Measurements from ENCODE around the gene KCNC4. TPM values are rescaled to one million over a fixed set of nuclear protein-coding genes. Genes with fewer than 3 reads are reported as not detected.

The KCNC4 gene
- total RNA-seq (2014; rRNA removed; shearing (Covaris generic)) = 12.1 and 29.3 TPM in 2 replicates
- 8.0 and 8.9 TPM in 2 replicates for polyA plus RNA-seq (2016; fragmentation: Nextera tagmentation; extraction: Ambion mirVana)

DNA sequence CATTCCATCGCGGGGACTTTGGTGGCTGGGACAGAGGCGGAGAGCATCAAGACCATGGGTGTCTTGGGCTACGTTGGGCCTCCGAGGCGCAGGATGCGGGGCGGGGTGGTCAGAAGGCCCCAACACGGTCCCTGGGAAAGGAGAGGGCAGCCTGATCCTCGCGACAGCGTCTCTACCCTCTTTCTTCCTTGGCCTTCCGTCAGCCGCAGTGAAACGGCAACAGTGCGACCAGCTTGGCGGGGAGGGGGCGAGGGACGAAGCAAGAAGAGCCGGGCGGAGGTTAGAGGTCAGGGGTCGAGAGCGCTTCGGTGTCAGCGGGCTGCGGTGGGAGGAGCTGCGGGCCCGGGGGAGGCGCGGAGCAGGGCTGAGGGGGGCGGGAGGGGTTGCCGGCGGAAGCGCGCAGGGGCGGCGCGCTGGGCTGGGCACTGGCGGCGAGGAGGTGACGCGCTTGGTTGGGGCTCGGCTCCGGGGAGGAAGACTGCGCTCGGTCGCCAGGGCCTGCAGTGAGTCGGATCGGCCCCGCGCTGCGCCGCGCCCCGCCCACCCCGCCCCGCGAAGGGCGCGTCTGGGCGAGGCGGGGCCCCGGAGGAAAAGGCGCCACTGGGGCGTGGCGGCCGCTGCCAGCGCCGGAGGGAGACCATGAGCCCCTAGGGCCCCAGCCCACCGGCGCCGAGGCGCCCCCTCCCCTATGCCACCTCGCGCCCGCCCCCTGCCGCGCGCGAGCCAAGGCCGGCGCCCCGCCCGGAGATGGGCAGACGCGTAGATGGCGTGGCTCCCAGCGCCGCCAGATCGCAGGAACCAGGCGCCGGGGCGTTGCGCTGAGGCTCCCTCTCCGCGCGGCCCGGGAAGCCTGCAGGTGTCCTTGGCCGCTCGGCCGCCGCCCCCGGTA is at the start of gene KCNC4:
TSS of gene KCNC4 (plus strand) at position 600 of the 889 bp plus-strand sequence. CDS start 1,186 bp downstream, outside the sequence.
- Histone ChIP-seq H3K4me3 (peak within 1 kb of the TSS; percentile 83), H4K20me1 (ENCODE audit: insufficient read depth) (0 out of 2 replicates have a peak, but pooled peaks cover 4% of the 10 kb centered on the region), H3K27me3 (replicated peaks; ENCODE audit: insufficient read depth) (no peaks in the 10 kb centered on the region), H3K79me2 (ENCODE audit: insufficient read depth) (peaks cover 44% of the 10 kb centered on the region), H3K36me3 (ENCODE audit: low read depth) (no peaks in the 10 kb centered on the region), H2AFZ (peak within 1 kb of the TSS; percentile 94), H3K9me2 (ENCODE audit: insufficient read depth) (no peaks in the 10 kb centered on the region), H3K27ac (peak within 1 kb of the TSS; percentile 59), H3K9me3 (ENCODE audit: low read depth) (no peaks in the 10 kb centered on the region), H3K4me2 (ENCODE audit: unreplicated experiment) (peak within 1 kb of the TSS; percentile 80), H3K4me1 (ENCODE audit: insufficient read depth) (peaks cover 27% of the 10 kb centered on the region), H3F3A (ENCODE audit: insufficient read depth) (peaks cover 13% of the 10 kb centered on the region), H3K9ac (peak within 1 kb of the TSS; percentile 81)
- 9 to 25% methylated on average over 17 to 62 of the region's 103 CpGs for WGBS, 2 experiments (ENCODE audit: low coverage in 1 of 2, low lambda C conversion rate in 2 of 2, missing lambda C conversion rate in 2 of 2)
- peak; percentile 95 for DNase-seq
- no peak for TF ChIP-seq EZH2 (IDR thresholded peaks at IDR 0.05; ENCODE audit: insufficient read depth, poor library complexity, severe bottlenecking)
- TF ChIP-seq EZH2phosphoT487 (IDR thresholded peaks at IDR 0.05; ENCODE audit: insufficient read depth, low read depth) = no peak
- in situ Hi-C loops (cut with MboI) = loop anchor here (10.0 kb wide), 1 partner anchor 285 kb away; no protein-coding TSS in a partner anchor

DNA sequence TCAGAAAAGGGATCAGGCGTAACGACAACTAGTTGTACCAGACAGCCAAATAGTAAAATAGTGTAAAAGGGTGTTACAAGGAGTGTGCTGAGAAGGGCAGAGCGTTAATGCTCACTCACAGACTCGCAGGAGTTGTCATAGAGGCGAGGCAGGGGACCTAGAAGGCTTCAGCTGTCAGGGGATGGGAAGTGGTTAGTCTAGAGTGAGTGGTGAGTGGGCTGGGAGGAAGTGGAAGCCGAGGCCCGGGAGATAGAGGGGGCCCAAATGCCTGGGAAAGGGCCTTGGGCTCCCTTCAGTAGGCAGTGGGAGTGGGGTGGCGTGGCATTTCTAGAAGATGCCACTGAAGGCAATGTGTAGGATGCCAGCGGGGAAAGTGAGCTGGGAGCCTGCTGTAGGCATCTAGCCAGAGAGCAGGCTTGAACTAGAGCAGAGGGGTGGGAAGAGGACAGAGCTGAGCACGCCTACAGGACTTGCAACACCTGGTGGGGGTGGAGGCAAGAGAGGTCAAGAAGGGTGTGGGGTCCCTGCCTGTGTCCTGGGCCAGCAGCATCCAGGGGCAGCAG is 49.5 kb upstream of the KCNC4 start:
- Histone ChIP-seq H3K27me3 (replicated peaks; ENCODE audit: insufficient read depth) (no peaks in the 10 kb centered on the region), H3K27ac (no peak overlapping the region), H3K9me2 (ENCODE audit: insufficient read depth) (no peaks in the 10 kb centered on the region), H3K9ac (no peak overlapping the region), H3K4me1 (ENCODE audit: insufficient read depth) (no peaks in the 10 kb centered on the region), H2AFZ (no peak overlapping the region), H3K36me3 (ENCODE audit: low read depth) (no peaks in the 10 kb centered on the region), H3K4me2 (ENCODE audit: unreplicated experiment) (no peak overlapping the region), H3K9me3 (ENCODE audit: low read depth) (no peaks in the 10 kb centered on the region), H3K4me3 (no peak overlapping the region), H3F3A (ENCODE audit: insufficient read depth) (no peaks in the 10 kb centered on the region), H3K79me2 (ENCODE audit: insufficient read depth) (no peaks in the 10 kb centered on the region), H4K20me1 (ENCODE audit: insufficient read depth) (no peaks in the 10 kb centered on the region)
- TF ChIP-seq EZH2 (IDR thresholded peaks at IDR 0.05; ENCODE audit: insufficient read depth, poor library complexity, severe bottlenecking) (no peak), EZH2phosphoT487 (IDR thresholded peaks at IDR 0.05; ENCODE audit: insufficient read depth, low read depth) (no peak)
- in situ Hi-C loops (cut with MboI) = no loop called here
- DNase-seq = no peak
- 48 to 50% methylated on average over 10 of the region's 10 CpGs for WGBS, 2 experiments (ENCODE audit: low coverage in 1 of 2, low lambda C conversion rate in 2 of 2, missing lambda C conversion rate in 2 of 2)

DNA sequence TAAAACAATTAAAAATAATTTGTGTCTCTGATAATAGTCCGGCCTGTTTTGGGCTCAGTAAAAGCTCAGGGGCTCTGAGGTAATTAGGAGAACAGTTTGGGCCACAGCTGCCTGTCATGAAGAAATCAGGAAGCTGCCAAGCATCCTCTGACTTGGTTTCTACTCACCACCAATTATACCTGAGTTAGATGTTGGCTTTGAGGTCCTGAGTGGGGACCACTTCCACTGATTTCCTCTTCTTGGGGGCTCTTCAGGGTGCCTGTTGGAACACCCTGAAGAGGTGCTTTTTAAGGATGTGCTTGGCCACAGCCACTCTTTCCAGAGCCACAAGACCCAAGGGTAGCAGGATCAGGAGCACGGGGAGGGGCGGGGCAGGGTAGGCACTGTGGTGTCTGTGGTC is 48.9 kb upstream of the KCNC4 start:
- no peaks in the 10 kb centered on the region for H3K27me3 ChIP-seq (replicated peaks; ENCODE audit: insufficient read depth)
- WGBS, 2 experiments (ENCODE audit: low coverage in 1 of 2, low lambda C conversion rate in 2 of 2, missing lambda C conversion rate in 2 of 2) = 81 to 86% methylated on average over 3 of the region's 3 CpGs
- in situ Hi-C loops (cut with MboI) = no loop called here
- no peaks in the 10 kb centered on the region for H4K20me1 ChIP-seq (ENCODE audit: insufficient read depth)
- no peaks in the 10 kb centered on the region for H3K4me1 ChIP-seq (ENCODE audit: insufficient read depth)
- H3K4me3 ChIP-seq = no peak overlapping the region
- no peaks in the 10 kb centered on the region for H3K9me2 ChIP-seq (ENCODE audit: insufficient read depth)
- TF ChIP-seq EZH2phosphoT487 (IDR thresholded peaks at IDR 0.05; ENCODE audit: insufficient read depth, low read depth) (no peak), EZH2 (IDR thresholded peaks at IDR 0.05; ENCODE audit: insufficient read depth, poor library complexity, severe bottlenecking) (no peak)
- H3K4me2 ChIP-seq (ENCODE audit: unreplicated experiment) = no peak overlapping the region
- H3F3A ChIP-seq (ENCODE audit: insufficient read depth) = no peaks in the 10 kb centered on the region
- no peaks in the 10 kb centered on the region for H3K9me3 ChIP-seq (ENCODE audit: low read depth)
- no peaks in the 10 kb centered on the region for H3K79me2 ChIP-seq (ENCODE audit: insufficient read depth)
- no peaks in the 10 kb centered on the region for H3K36me3 ChIP-seq (ENCODE audit: low read depth)
- H3K9ac ChIP-seq = no peak overlapping the region
- DNase-seq = no peak
- no peak overlapping the region for H2AFZ ChIP-seq
- H3K27ac ChIP-seq = no peak overlapping the region

DNA sequence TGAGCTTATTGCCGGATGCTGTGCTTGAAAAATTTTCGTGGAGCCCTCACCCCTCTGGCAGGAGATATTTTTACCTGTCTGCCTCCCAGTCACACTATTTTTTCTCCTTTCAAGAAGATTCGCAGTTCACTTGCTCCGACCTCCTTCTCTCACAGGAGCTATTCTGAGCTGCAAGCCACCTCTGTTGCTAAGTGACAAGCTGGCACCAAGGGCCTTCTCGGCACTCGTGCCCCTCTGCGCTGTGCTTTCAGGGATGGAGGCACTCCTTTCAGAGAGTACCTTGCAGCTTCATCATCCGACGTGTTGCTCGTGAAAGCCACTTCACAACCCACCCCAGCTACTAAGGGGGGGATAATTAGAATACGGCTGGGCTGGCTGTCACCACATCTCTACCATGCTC is 48.3 kb upstream of the KCNC4 start:
- Histone ChIP-seq H3K9ac (no peak overlapping the region), H3K4me3 (no peak overlapping the region), H3K4me2 (ENCODE audit: unreplicated experiment) (no peak overlapping the region), H3K9me2 (ENCODE audit: insufficient read depth) (no peaks in the 10 kb centered on the region), H2AFZ (no peak overlapping the region), H3K79me2 (ENCODE audit: insufficient read depth) (no peaks in the 10 kb centered on the region), H3K9me3 (ENCODE audit: low read depth) (no peaks in the 10 kb centered on the region), H3F3A (ENCODE audit: insufficient read depth) (no peaks in the 10 kb centered on the region), H4K20me1 (ENCODE audit: insufficient read depth) (no peaks in the 10 kb centered on the region), H3K4me1 (ENCODE audit: insufficient read depth) (no peaks in the 10 kb centered on the region), H3K27ac (no peak overlapping the region), H3K36me3 (ENCODE audit: low read depth) (no peaks in the 10 kb centered on the region), H3K27me3 (replicated peaks; ENCODE audit: insufficient read depth) (no peaks in the 10 kb centered on the region)
- no peak for TF ChIP-seq EZH2phosphoT487 (IDR thresholded peaks at IDR 0.05; ENCODE audit: insufficient read depth, low read depth)
- TF ChIP-seq EZH2 (IDR thresholded peaks at IDR 0.05; ENCODE audit: insufficient read depth, poor library complexity, severe bottlenecking) = no peak
- DNase-seq = no peak
- 79 to 80% methylated on average over 11 of the region's 11 CpGs for WGBS, 2 experiments (ENCODE audit: low coverage in 1 of 2, low lambda C conversion rate in 2 of 2, missing lambda C conversion rate in 2 of 2)
- in situ Hi-C loops (cut with MboI) = no loop called here
